GM20431 (cell line): ENCODE measurements around the gene GLO1.

Source experiments
- in situ Hi-C: fragments of 300-500 bp; cut with MseI, MboI; formaldehyde crosslinking; loops from one replicate; pipeline ENCODE4 v1.15.0; 2020; ENCODE audit warnings: low sequenced_read_pairs; ENCODE audit not compliant: unreplicated experiment

The GLO1 gene

DNA sequence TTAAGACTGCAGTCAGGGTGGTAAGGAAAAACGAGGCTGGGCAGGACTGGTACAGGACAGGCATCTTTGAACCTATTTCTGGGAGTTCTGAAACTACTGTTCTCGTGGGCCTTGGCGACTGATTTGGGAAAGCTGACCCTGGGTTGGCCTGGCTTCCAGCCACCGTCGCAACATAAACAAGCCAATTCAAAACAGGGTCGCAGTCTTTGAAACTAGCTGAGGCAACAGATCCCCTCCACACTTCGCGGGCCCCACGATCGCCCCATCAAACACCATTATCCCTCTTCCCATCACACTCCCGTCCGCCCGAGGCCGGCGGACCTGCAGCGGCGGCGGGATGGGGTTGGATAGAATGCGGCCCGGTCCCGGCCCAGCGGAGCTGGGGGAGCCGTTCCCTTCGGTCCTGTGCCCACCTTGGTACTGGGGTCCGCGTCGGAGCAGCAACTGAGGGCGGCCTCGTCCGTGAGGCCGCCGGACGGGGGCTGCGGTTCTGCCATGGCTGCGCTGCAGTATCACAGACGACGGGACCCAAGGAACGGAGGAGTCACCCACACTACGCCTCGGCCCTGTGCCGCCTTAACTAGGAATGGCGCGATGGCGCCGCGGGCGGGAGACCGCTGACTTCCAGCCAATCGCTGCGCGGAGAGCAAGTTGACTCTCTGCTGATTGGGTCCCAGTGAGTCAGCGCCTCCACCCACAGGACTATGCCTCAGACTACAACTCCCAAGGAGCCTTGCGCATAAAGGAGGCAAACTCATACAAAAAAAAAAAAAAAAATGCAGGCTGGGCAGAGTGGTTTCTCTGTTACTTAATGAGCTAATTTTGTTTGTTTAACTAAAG is at the start of gene GLO1:
Gene GLO1, minus strand, starts transcription at position 588 of the 840 bp plus-strand sequence. Its CDS starts 91 bp downstream, at position 497.
- in situ Hi-C loops: no loop called here

DNA sequence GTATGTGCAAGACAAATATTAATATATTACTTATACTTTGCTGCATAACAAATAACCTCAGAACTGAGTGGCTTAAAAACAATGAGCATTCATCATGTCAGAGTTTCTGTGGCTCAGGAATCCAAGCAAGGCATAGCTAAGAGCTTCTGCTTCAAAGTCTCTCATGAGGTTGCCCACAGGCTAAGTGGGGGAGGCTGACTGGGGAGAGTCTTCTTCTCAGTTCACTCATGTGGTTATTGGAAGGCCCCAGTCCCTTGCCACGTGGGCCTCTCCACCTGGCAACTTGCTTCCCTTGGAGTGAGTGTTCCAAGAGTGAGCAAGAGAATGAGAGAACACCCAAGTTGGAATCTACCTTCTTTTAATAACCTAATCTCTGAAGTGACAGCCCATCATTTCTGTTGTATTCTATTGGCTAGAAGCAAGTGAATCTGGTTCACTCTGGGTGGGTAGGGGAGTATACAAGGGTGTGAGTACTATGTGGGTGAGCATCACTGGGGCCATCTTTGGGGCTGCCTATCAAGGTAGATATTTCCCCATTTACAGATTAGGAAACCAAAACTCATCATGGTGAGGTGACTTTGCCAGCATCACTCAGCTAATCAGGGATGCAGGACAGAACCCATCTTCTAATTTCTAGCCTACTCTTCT is 48.1 kb upstream of the GLO1 start:
- in situ Hi-C loops: no loop called here

- in situ Hi-C loops: no loop called here
Measured at GRCh38 chr6:38749473-38749872, 46.5 kb upstream of the GLO1 start.

DNA sequence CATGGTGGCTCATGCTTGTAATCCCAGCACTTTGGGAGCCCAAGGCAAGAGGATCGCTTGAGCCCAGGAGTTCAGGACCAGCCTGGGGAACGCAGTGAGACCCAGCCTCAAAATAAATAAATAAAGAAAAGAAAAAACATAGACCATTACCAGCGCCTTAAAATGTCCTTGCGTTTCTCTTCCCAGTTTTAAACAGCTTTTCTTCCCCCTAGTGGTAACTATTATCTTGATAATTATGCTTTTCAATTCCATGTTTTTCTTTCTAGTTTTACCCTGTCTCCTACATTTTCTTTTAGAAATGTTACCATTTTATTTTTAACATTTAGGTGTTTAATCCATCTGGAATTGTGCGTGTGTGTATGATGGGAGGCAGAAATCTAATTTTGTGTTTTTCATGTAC is 36.6 kb upstream of the GLO1 start:
- in situ Hi-C loops: no loop called here

DNA sequence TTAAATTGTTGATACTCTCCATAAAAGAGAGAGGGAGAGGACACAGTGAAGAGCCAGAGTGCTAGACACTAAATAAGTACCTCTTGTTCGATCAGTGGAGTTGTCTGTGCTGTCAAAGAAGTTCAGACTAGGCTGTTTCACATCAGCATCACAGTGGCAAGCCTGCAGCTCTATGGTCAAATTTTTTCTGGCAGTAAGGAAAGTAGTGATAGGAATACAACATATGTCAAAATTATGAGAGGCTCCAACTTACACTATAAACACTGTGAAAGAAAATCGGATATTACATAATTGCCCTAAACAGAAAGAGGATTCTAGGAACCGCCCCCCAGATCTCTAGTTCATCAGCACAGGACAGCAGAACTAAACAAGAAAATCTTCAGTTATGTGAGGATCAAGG is 35.3 kb upstream of the GLO1 start:
- in situ Hi-C loops: no loop called here

DNA sequence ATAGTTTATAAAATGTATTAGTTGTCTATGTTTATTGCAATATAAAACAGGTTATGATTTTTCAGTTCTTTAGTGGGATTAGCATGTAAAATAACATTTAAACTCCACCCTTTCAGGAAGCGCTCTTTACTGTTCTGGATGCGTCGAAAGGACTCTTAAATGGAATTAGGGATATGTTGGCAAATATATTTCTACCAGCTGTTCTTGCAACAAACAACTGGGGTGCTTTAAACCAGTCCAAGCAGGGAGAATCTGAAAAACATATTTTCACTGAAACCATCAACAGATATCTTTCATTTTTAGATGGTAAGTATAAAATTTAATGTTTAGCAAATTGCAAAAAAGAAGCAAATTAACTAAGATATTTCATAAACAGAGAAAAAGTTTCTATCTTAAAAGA is 34.0 kb upstream of the GLO1 start:
- in situ Hi-C loops: no loop called here

- in situ Hi-C loops: no loop called here
Measured at GRCh38 chr6:38730140-38730862, 27.4 kb upstream of the GLO1 start.

- in situ Hi-C loops: no loop called here
Measured at GRCh38 chr6:38728203-38728602, 25.3 kb upstream of the GLO1 start.

- in situ Hi-C loops: no loop called here
Measured at GRCh38 chr6:38725414-38726183, 22.7 kb upstream of the GLO1 start.

GRCh38 chr6:38724343-38724742 is 21.4 kb upstream of the GLO1 start:
- in situ Hi-C loops: no loop called here

DNA sequence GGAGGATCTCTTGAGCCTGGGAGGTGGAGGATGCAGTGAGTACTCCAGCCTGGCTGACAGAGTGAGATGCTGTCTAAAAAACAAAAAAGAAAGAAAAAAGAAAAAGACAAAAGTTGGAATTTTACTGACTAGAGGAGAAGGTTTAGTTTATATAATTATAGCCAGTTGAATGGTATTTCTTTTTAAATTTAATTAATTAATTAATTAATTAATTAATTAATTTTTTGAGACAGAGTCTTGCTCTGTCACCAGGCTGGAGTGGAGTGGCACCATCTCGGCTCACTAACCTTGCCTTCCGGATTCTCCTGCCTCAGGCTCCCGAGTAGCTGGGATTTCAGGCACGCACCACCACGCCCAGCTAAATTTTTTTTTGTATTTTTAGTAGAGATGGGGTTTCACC is 20.8 kb upstream of the GLO1 start:
- in situ Hi-C loops: no loop called here

GRCh38 chr6:38722727-38723334 is 19.9 kb upstream of the GLO1 start:
- in situ Hi-C loops: no loop called here

GRCh38 chr6:38722038-38722437 is 19.1 kb upstream of the GLO1 start:
- in situ Hi-C loops: no loop called here

GRCh38 chr6:38720295-38720694 is 17.4 kb upstream of the GLO1 start:
- in situ Hi-C loops: no loop called here

- in situ Hi-C loops: no loop called here
Measured at GRCh38 chr6:38719358-38719757, 16.4 kb upstream of the GLO1 start.

- in situ Hi-C loops: no loop called here
Measured at GRCh38 chr6:38716825-38717224, 13.9 kb upstream of the GLO1 start.

- in situ Hi-C loops: no loop called here
Measured at GRCh38 chr6:38715016-38715689, 12.2 kb upstream of the GLO1 start, which contains the start of gene DNAH8. DNAH8 (plus strand) TSS chr6:38715311; CDS start chr6:38722810, 7,499 bp downstream.

DNA sequence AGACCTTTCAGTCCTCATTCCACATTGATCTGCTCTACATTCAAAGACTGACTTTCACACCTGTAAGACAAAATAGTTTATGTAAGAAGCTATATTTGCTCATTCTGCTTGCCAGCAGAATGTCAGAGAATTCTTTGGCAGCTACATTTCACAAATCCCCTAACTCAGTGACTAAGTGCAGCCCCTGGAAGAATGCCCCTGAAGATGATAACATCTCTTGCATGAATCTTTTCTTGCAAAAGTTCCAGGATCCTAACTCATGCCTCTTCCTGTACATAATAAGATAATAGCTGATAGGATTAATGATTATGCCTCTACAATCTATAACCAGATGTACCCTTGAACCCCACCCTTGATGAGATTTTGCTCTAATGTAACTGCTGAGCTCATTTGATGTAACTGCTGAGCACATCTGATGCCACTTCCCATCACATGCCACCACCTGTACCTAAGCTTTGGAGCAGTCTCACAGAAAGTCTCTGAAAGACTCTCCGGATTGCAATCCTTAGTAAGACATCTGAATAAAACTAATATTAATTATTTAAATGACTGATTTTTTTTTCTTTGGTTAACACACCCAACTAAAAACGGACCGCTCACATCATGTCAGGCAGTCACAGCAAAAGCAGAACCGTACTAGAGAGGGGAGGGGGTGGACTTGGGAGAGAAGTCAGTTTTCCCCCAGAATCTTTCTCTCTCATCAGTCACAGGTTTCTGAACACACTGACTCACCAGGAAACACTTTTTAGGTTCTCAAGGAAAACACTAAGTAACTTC is 11.5 kb upstream of the GLO1 start:
- in situ Hi-C loops: no loop called here
